ENCODE results near the gene KRT20. TPM values are rescaled to one million over a fixed set of nuclear protein-coding genes. Genes with fewer than 3 reads are reported as not detected.

The KRT20 gene
- total RNA-seq, 1 experiment from 2014 or later: 0.66 TPM

DNA sequence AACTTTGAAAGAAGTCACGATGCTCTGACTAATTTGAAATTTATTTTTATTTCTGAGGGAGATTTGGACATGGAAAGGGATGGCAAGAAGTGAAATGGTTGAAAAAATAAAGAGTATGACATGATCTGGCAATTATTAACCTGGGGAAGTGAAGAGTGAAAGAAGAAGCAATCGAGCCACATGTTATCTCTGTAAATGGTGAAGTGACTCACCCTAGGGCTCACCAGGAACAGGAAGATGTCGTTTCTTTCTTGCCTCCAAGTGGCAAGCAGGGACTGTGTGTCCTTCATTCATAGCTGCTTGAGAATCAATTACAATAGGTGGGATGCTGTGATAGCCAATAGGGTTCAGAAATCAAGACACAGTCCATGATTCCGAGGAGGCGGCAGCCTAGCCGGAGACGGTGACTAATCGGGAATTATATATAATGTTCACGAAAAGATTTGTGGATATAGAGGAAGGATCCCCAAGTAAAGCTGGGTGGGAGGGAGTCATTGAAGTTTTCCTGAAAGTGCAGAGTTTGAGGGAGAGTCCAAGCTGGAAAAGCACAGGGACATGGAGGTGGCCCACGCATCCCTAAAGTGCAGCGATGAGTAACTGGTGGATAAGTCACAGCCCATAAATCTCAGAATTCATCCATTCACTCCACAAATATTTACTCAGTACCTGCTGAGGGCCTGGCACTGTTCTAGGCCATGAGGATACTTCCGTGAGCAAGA lies 18.2 kb upstream of the KRT20 start:
- Mint-ChIP-seq H3K27ac (ENCODE audit: unreplicated experiment) (peak overlapping the region; percentile 92), H3K4me3 (ENCODE audit: low read depth, unreplicated experiment) (peak overlapping the region; percentile 51), H3K27me3 (ENCODE audit: unreplicated experiment) (no peaks in the 10 kb centered on the region), H3K4me1 (ENCODE audit: low read depth, unreplicated experiment) (peaks cover 85% of the 10 kb centered on the region), H3K9me3 (ENCODE audit: low read depth, unreplicated experiment) (no peaks in the 10 kb centered on the region), H3K36me3 (ENCODE audit: insufficient read depth, unreplicated experiment) (peaks cover 39% of the 10 kb centered on the region)
- TF ChIP-seq, protein P1, sequence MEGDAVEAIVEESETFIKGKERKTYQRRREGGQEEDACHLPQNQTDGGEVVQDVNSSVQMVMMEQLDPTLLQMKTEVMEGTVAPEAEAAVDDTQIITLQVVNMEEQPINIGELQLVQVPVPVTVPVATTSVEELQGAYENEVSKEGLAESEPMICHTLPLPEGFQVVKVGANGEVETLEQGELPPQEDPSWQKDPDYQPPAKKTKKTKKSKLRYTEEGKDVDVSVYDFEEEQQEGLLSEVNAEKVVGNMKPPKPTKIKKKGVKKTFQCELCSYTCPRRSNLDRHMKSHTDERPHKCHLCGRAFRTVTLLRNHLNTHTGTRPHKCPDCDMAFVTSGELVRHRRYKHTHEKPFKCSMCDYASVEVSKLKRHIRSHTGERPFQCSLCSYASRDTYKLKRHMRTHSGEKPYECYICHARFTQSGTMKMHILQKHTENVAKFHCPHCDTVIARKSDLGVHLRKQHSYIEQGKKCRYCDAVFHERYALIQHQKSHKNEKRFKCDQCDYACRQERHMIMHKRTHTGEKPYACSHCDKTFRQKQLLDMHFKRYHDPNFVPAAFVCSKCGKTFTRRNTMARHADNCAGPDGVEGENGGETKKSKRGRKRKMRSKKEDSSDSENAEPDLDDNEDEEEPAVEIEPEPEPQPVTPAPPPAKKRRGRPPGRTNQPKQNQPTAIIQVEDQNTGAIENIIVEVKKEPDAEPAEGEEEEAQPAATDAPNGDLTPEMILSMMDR (IDR thresholded peaks at IDR 0.05; ENCODE audit: unreplicated experiment): no peak
- intact Hi-C loops (cut with micrococcal nuclease; ENCODE audit: unreplicated experiment): loop anchor here (1.0 to 2.0 kb wide), 3 partner anchors 12 to 288 kb away; no protein-coding TSS in a partner anchor
- BruUV-seq (replicated peaks): no TSS peak
- CTCF ChIA-PET: interaction anchor here (0.6 to 4.6 kb wide), 17 partner anchors 9 to 923 kb away, joined by 3 to 68 read pairs (median 5); partner anchors contain the start of genes KRTAP2-3 and PSMD3
- DNase-seq: peak; percentile 82

DNA sequence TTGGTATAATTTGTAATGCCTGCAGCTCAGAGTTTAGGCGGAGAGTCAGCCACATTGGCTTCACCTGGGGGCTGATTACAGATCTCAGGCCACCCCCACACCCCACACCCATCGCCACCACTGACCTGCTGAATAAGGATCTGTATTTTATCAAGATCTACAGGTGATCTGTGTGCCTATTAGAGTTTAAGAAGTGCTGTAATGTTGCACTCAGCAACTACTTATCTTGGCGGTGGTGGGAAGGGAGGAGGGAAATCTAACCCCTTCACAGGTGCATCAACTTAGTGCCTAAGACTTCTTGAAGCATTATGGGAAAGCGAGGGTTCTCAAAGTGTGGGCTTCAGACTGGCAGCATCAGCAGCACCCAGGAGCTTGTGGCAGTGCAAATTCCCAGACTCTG lies 17.5 kb upstream of the KRT20 start:
- Mint-ChIP-seq H3K27me3 (ENCODE audit: unreplicated experiment) (no peaks in the 10 kb centered on the region), H3K4me3 (ENCODE audit: low read depth, unreplicated experiment) (peak overlapping the region; percentile 51), H3K27ac (ENCODE audit: unreplicated experiment) (peak overlapping the region; percentile 92), H3K36me3 (ENCODE audit: insufficient read depth, unreplicated experiment) (peaks cover 39% of the 10 kb centered on the region), H3K4me1 (ENCODE audit: low read depth, unreplicated experiment) (peaks cover 79% of the 10 kb centered on the region), H3K9me3 (ENCODE audit: low read depth, unreplicated experiment) (no peaks in the 10 kb centered on the region)
- CTCF ChIA-PET: interaction anchor here (0.5 to 4.6 kb wide), 35 partner anchors 8 to 922 kb away, joined by 3 to 68 read pairs (median 5); partner anchors contain the start of genes KRT19, KRT20, KRTAP1-1 and PSMD3
- BruUV-seq (replicated peaks): TSS peak; percentile 88
- intact Hi-C loops (cut with micrococcal nuclease; ENCODE audit: unreplicated experiment): loop anchor here (1.0 to 2.0 kb wide), 2 partner anchors 99 to 288 kb away; no protein-coding TSS in a partner anchor
- TF ChIP-seq, protein P1 (IDR thresholded peaks at IDR 0.05; ENCODE audit: unreplicated experiment): no peak
- DNase-seq: peak; percentile 61

DNA sequence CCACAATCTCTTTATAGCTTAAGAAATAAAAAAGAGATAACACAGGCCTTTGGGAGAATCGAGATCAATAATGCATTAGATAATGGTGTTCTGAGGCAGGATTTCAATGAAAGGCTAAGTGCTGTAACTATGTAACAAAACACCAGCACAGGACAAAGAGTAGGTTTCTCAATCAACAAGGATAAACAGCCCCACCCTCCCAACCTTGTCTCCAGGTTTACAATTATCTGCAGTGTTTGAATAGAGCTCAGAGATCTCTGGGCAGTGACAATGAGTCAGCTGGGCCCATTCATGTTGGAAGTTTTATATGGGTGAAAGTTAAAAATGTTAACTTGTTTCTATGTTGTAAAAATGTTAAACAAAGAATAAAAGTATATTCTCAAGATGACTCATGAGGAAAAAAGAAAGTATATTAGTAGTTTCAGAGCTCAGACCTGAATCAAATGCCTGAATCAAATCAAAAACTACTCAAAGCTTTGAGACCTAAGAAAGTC lies 17.0 kb upstream of the KRT20 start:
- intact Hi-C loops (cut with micrococcal nuclease; ENCODE audit: unreplicated experiment): loop anchor here (1.0 to 2.0 kb wide), 2 partner anchors 99 to 287 kb away; no protein-coding TSS in a partner anchor
- Mint-ChIP-seq H3K27me3 (ENCODE audit: unreplicated experiment) (no peaks in the 10 kb centered on the region), H3K4me1 (ENCODE audit: low read depth, unreplicated experiment) (peaks cover 75% of the 10 kb centered on the region), H3K27ac (ENCODE audit: unreplicated experiment) (peak overlapping the region; percentile 92), H3K9me3 (ENCODE audit: low read depth, unreplicated experiment) (no peaks in the 10 kb centered on the region), H3K36me3 (ENCODE audit: insufficient read depth, unreplicated experiment) (peaks cover 39% of the 10 kb centered on the region), H3K4me3 (ENCODE audit: low read depth, unreplicated experiment) (peak overlapping the region; percentile 51)
- CTCF ChIA-PET: interaction anchor here (0.5 to 4.6 kb wide), 37 partner anchors 8 to 992 kb away, joined by 3 to 68 read pairs (median 5); partner anchors contain the start of genes KRT19, KRT20, KRT23 and KRTAP1-1
- TF ChIP-seq, protein P1 (IDR thresholded peaks at IDR 0.05; ENCODE audit: unreplicated experiment): no peak
- no TSS peak for BruUV-seq (replicated peaks)
- DNase-seq: peak; percentile 91

DNA sequence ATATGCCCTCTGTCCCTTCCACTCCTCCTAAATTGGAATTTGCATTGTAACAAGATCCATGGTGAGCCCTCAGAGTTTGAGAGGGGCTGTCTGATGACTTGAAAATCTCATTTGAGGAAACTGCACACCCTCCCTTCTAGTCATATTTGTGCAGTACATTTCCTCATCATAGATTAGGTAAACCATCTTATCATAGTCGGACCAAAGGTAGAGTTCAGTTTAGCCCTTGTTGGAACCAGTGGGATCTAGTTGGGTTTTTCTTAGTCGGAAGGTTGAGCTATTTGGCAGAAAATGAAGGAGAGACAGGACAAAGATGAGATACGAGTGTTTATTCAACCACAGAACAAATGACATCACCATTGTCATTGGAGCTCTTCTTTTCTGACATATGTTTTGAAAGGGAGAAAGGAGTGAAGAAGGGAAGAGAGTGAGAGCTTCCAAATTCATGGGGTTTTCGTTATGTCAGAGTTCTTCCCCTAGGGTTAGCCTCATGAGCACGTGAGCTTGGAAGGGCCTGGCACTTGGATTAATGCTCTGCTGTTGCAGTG lies 15.8 kb upstream of the KRT20 start:
- Mint-ChIP-seq H3K4me1 (ENCODE audit: low read depth, unreplicated experiment) (peaks cover 64% of the 10 kb centered on the region), H3K36me3 (ENCODE audit: insufficient read depth, unreplicated experiment) (peaks cover 39% of the 10 kb centered on the region), H3K27me3 (ENCODE audit: unreplicated experiment) (no peaks in the 10 kb centered on the region), H3K9me3 (ENCODE audit: low read depth, unreplicated experiment) (no peaks in the 10 kb centered on the region), H3K4me3 (ENCODE audit: low read depth, unreplicated experiment) (no peak overlapping the region), H3K27ac (ENCODE audit: unreplicated experiment) (peak overlapping the region; percentile 92)
- intact Hi-C loops (cut with micrococcal nuclease; ENCODE audit: unreplicated experiment): no loop called here
- no peak for DNase-seq
- BruUV-seq (replicated peaks): no TSS peak
- TF ChIP-seq, protein P1 (IDR thresholded peaks at IDR 0.05; ENCODE audit: unreplicated experiment): no peak
- CTCF ChIA-PET: interaction anchor here (0.7 to 4.6 kb wide), 9 partner anchors 12 to 1104 kb away, joined by 3 to 68 read pairs (median 6); no protein-coding TSS in a partner anchor
